Measurements from ENCODE around the gene ASAP2. TPM values are rescaled to one million over a fixed set of nuclear protein-coding genes. Genes with fewer than 3 reads are reported as not detected.

Gene ASAP2
- total RNA-seq, 2 donors from 2014 or later: 9.2 to 17.8 TPM

GRCh38 chr2:9336576-9337314, 130.1 kb downstream of the ASAP2 start:
- WGBS: 41% methylated on average over 14 of the region's 14 CpGs
- peaks cover 7% of the 10 kb centered on the region for H3K4me1 ChIP-seq (replicated peaks)
- H3K4me3 ChIP-seq: no peak overlapping the region
- TF ChIP-seq CTCF (IDR thresholded peaks at IDR 0.05) (no peak), POLR2A (IDR thresholded peaks at IDR 0.05) (no peak), POLR2AphosphoS5 (IDR thresholded peaks at IDR 0.05) (peak; percentile 38)
- H3K27ac ChIP-seq: no peak overlapping the region
- intact Hi-C loops (cut with DNase I): loop anchor here (5.0 kb wide), 1 partner anchor 189 kb away; no protein-coding TSS in a partner anchor
- H3K27me3 ChIP-seq (replicated peaks; ENCODE audit: insufficient read depth): no peaks in the 10 kb centered on the region
- H3K36me3 ChIP-seq: no peaks in the 10 kb centered on the region
- no peaks in the 10 kb centered on the region for H3K9me3 ChIP-seq
- DNase-seq (ENCODE audit: low spot score): peak; percentile 77

- H3K4me1 ChIP-seq (replicated peaks): peaks cover 7% of the 10 kb centered on the region
- no peaks in the 10 kb centered on the region for H3K9me3 ChIP-seq
- no peak overlapping the region for H3K4me3 ChIP-seq
- WGBS: 77% methylated on average over 8 of the region's 8 CpGs
- no peaks in the 10 kb centered on the region for H3K27me3 ChIP-seq (replicated peaks; ENCODE audit: insufficient read depth)
- TF ChIP-seq POLR2AphosphoS5 (IDR thresholded peaks at IDR 0.05) (no peak), POLR2A (IDR thresholded peaks at IDR 0.05) (no peak)
- intact Hi-C loops (cut with DNase I): loop anchor here (5.0 kb wide), 1 partner anchor 191 kb away; no protein-coding TSS in a partner anchor
- no peak overlapping the region for H3K27ac ChIP-seq
- no peak for DNase-seq (ENCODE audit: low spot score)
- H3K36me3 ChIP-seq: no peaks in the 10 kb centered on the region
Observed at GRCh38 chr2:9337901-9338300, 131.3 kb downstream of the ASAP2 start.

DNA sequence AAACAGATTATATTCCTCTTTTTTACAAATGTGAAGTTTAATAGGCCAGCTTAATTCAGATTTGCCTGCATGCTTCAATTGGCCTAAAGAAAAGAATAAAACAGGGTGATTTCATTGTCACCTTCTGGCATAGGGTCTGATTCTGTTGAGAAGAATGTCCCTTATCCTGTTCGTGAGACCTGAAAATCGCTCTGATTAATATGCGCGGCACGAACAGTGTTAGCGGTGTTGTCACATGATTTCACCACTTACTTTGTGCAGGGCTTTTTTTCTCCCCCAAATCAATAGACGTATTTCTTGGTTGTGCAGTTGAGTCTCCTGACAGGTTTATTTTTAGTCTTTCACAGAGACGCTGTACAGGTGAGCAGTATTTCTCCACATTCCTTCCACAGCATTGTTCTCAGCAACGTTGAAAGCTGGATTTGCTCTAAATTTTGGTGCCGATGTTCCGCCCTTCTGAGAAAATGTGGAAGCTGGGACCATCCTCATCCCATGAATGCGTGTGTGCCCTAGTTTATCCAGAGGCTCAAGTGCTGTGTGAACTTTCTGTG, 134.8 kb downstream of the ASAP2 start:
- Histone ChIP-seq H3K4me3 (no peak overlapping the region), H3K27ac (no peak overlapping the region), H3K27me3 (replicated peaks; ENCODE audit: insufficient read depth) (no peaks in the 10 kb centered on the region), H3K36me3 (no peaks in the 10 kb centered on the region), H3K9me3 (no peaks in the 10 kb centered on the region), H3K4me1 (replicated peaks) (peaks cover 2% of the 10 kb centered on the region)
- intact Hi-C loops (cut with DNase I): no loop called here
- WGBS: 90% methylated on average over 12 of the region's 12 CpGs
- DNase-seq (ENCODE audit: low spot score): no peak
- TF ChIP-seq POLR2AphosphoS5 (IDR thresholded peaks at IDR 0.05) (no peak), CTCF (IDR thresholded peaks at IDR 0.05) (no peak), POLR2A (IDR thresholded peaks at IDR 0.05) (no peak)

- peaks cover 2% of the 10 kb centered on the region for H3K4me1 ChIP-seq (replicated peaks)
- TF ChIP-seq POLR2AphosphoS5 (IDR thresholded peaks at IDR 0.05) (no peak), POLR2A (IDR thresholded peaks at IDR 0.05) (no peak), CTCF (IDR thresholded peaks at IDR 0.05) (no peak)
- no peaks in the 10 kb centered on the region for H3K27me3 ChIP-seq (replicated peaks; ENCODE audit: insufficient read depth)
- no peaks in the 10 kb centered on the region for H3K9me3 ChIP-seq
- H3K27ac ChIP-seq: no peak overlapping the region
- H3K4me3 ChIP-seq: no peak overlapping the region
- intact Hi-C loops (cut with DNase I): no loop called here
- H3K36me3 ChIP-seq: no peaks in the 10 kb centered on the region
- no peak for DNase-seq (ENCODE audit: low spot score)
- WGBS: 97% methylated on average over 8 of the region's 8 CpGs
Observed at GRCh38 chr2:9342659-9343058, 136.0 kb downstream of the ASAP2 start.

DNA sequence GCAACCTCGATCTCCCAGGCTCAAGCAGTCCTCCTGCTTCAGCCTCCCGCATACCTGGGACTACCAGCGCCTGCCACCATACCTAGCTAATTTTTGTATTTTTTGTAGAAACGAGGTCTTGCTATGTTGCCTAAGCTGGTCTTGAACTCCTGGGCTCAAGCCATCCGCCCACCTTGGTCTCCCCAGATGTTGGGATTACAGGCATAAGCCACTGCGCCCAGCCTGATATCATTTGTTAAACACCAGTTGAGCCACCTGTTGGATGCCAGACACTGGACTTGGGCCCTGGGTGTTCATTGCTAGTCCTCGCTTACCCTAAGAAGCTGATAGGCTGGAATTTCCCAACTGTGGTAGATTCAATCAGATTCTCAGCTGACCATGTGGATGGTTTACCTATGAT, 136.9 kb downstream of the ASAP2 start:
- Histone ChIP-seq H3K4me3 (no peak overlapping the region), H3K9me3 (no peaks in the 10 kb centered on the region), H3K27me3 (replicated peaks; ENCODE audit: insufficient read depth) (no peaks in the 10 kb centered on the region), H3K27ac (no peak overlapping the region), H3K36me3 (no peaks in the 10 kb centered on the region), H3K4me1 (replicated peaks) (peaks cover 2% of the 10 kb centered on the region)
- WGBS: 98% methylated on average over 7 of the region's 7 CpGs
- no peak for DNase-seq (ENCODE audit: low spot score)
- TF ChIP-seq POLR2A (IDR thresholded peaks at IDR 0.05): no peak
- intact Hi-C loops (cut with DNase I): no loop called here

DNA sequence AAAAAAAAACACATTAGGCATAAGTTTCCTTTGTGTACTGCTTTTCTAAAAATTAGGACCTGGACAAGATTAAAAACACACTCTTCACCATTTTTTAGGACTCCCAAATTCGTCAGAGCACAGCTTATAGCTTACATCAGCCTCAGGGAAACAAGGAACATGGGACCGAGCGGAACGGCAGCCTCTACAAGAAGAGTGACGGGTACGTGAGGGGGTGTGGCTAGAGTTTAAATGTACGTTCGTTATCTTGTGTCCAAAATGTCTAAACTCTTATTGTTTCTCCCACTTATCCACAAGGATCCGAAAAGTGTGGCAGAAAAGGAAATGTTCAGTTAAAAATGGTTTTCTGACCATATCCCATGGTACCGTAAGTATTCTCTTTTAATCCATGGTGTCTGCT, 137.8 kb downstream of the ASAP2 start:
- Histone ChIP-seq H3K27ac (no peak overlapping the region), H3K9me3 (no peaks in the 10 kb centered on the region), H3K4me1 (replicated peaks) (peaks cover 2% of the 10 kb centered on the region), H3K4me3 (no peak overlapping the region), H3K27me3 (replicated peaks; ENCODE audit: insufficient read depth) (no peaks in the 10 kb centered on the region), H3K36me3 (no peaks in the 10 kb centered on the region)
- WGBS: 97% methylated on average over 10 of the region's 10 CpGs
- DNase-seq (ENCODE audit: low spot score): no peak
- intact Hi-C loops (cut with DNase I): no loop called here
- no peak for TF ChIP-seq POLR2AphosphoS5 (IDR thresholded peaks at IDR 0.05)
- TF ChIP-seq CTCF (IDR thresholded peaks at IDR 0.05): no peak
- TF ChIP-seq POLR2A (IDR thresholded peaks at IDR 0.05): no peak
